Measurements from ENCODE around the gene ABCG8. TPM values are rescaled to one million over a fixed set of nuclear protein-coding genes. Genes with fewer than 3 reads are reported as not detected.

The ABCG8 gene
- total RNA-seq, 1 donor from 2014 or later = not detected

GRCh38 chr2:43819491-43820163, 19.1 kb upstream of the ABCG8 start:
- no peak for TF ChIP-seq CTCF (conservative IDR thresholded peaks at IDR 0.05)
- no peak for DNase-seq (ENCODE audit: low read depth, low spot score)
- Mint-ChIP-seq H3K27me3 (ENCODE audit: low read depth) (no peaks in the 10 kb centered on the region), H3K36me3 (ENCODE audit: low read depth) (peaks cover 9% of the 10 kb centered on the region), H3K27ac (ENCODE audit: unreplicated experiment) (no peak overlapping the region), H3K4me3 (no peak overlapping the region), H3K9me3 (peaks cover 7% of the 10 kb centered on the region), H3K4me1 (peaks cover 3% of the 10 kb centered on the region)

DNA sequence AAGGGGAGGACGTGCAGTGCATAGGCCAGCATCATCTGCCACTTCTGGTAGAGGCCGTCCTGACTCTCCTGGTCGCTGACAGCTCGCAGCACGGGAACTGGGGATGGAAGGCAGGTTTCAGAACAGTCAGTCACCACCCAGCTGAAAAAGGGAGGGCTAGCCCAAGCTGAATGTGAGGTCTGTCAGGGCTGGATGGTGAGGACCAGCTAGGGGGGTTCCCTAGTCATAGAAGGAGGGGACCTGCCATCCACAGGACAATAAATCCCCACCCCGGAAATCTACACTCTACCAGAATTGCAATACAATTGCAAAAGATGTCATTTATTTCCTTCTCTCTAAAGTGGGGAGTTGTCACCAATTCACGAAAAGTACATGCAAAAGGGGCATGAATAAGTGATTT, 15.9 kb upstream of the ABCG8 start:
- Mint-ChIP-seq H3K9me3 (no peaks in the 10 kb centered on the region), H3K27ac (ENCODE audit: unreplicated experiment) (no peak overlapping the region), H3K4me3 (no peak overlapping the region), H3K36me3 (ENCODE audit: low read depth) (no peaks in the 10 kb centered on the region), H3K4me1 (no peaks in the 10 kb centered on the region), H3K27me3 (ENCODE audit: low read depth) (no peaks in the 10 kb centered on the region)
- TF ChIP-seq CTCF (conservative IDR thresholded peaks at IDR 0.05) = no peak
- no peak for DNase-seq (ENCODE audit: low read depth, low spot score)

GRCh38 chr2:43823751-43824150, 15.0 kb upstream of the ABCG8 start:
- TF ChIP-seq CTCF (conservative IDR thresholded peaks at IDR 0.05) = no peak
- Mint-ChIP-seq H3K27ac (ENCODE audit: unreplicated experiment) (no peak overlapping the region), H3K4me1 (no peaks in the 10 kb centered on the region), H3K36me3 (ENCODE audit: low read depth) (no peaks in the 10 kb centered on the region), H3K27me3 (ENCODE audit: low read depth) (no peaks in the 10 kb centered on the region), H3K4me3 (no peak overlapping the region), H3K9me3 (no peaks in the 10 kb centered on the region)
- DNase-seq (ENCODE audit: low read depth, low spot score) = no peak

- Mint-ChIP-seq H3K27ac (ENCODE audit: unreplicated experiment) (no peak overlapping the region), H3K9me3 (no peaks in the 10 kb centered on the region), H3K4me3 (no peak overlapping the region), H3K36me3 (ENCODE audit: low read depth) (no peaks in the 10 kb centered on the region), H3K27me3 (ENCODE audit: low read depth) (no peaks in the 10 kb centered on the region), H3K4me1 (no peaks in the 10 kb centered on the region)
- no peak for DNase-seq (ENCODE audit: low read depth, low spot score)
- no peak for TF ChIP-seq CTCF (conservative IDR thresholded peaks at IDR 0.05)
These were observed 14.3 kb upstream of the ABCG8 start for GRCh38 chr2:43824512-43824911.

- no peaks in the 10 kb centered on the region for H3K36me3 Mint-ChIP-seq (ENCODE audit: low read depth)
- H3K4me3 Mint-ChIP-seq = no peak overlapping the region
- no peaks in the 10 kb centered on the region for H3K9me3 Mint-ChIP-seq
- no peak for DNase-seq (ENCODE audit: low read depth, low spot score)
- no peak overlapping the region for H3K27ac Mint-ChIP-seq (ENCODE audit: unreplicated experiment)
- no peaks in the 10 kb centered on the region for H3K27me3 Mint-ChIP-seq (ENCODE audit: low read depth)
- no peaks in the 10 kb centered on the region for H3K4me1 Mint-ChIP-seq
- TF ChIP-seq CTCF (conservative IDR thresholded peaks at IDR 0.05) = no peak
These were observed 13.7 kb upstream of the ABCG8 start for GRCh38 chr2:43824951-43825493.

All from neural crest cell (in vitro differentiated cells).